ENCODE results near the gene CFAP73.
A peak's percentile ranks its signal among the peaks of the same experiment; 100 is the strongest.

GRCh38 chr12:113149361-113150150 lies at the start of gene CFAP73:
- 0 out of 2 replicates have a peak, but pooled peaks have one; percentile 14 for TF ChIP-seq CTCF (IDR thresholded peaks at IDR 0.05)
- no peak for TF ChIP-seq PBX3 (IDR thresholded peaks at IDR 0.05)
- TF ChIP-seq ELF1 (IDR thresholded peaks at IDR 0.05) = no peak
- TF ChIP-seq TEAD4 (IDR thresholded peaks at IDR 0.05; ENCODE audit: borderline replicate concordance, insufficient read depth) = no peak
- TF ChIP-seq GABPA (IDR thresholded peaks at IDR 0.05; ENCODE audit: low read depth) = no peak

Data from SK-N-SH (cell line).